PC-9 (cell line): ENCODE results near the gene C5orf58. TPM values are rescaled to one million over a fixed set of nuclear protein-coding genes. Genes with fewer than 3 reads are reported as not detected.
"Not testable (repeated sequence)": the region's sequence is repeated elsewhere in the genome, so short reads cannot be mapped to it uniquely, and the experiment has no call there.

Source experiments
- BruUV-seq: library from RNA; stranded (reverse); fragments of 400-500 nt; replicated peaks from 2 replicates; lab custom pipeline; 2021; lab: Mats Ljungman, UMichigan
- CTCF ChIA-PET: fragments of 300-600 bp; sonication (Branson Sonifier 250); formaldehyde crosslinking; loops from one replicate; lab custom pipeline; 2022; ENCODE audit warnings: antibody characterized with exemption; lab: Charles Lee
- POLR2A ChIA-PET: fragments of 300-600 bp; sonication (Branson Sonifier 250); formaldehyde crosslinking; loops from one replicate; lab custom pipeline; 2022; ENCODE audit warnings: antibody characterized with exemption; ENCODE audit not compliant: unreplicated experiment; lab: Charles Lee
- DNase-seq, 2 experiments: peaks; one replicate each; pipeline versions ENCODE4 v3.0.0 to v3.0.0-alpha.2; 2015 to 2022; ENCODE audit warnings: mixed read lengths in 1 of 2
- H2AFZ ChIP-seq: fragments of 200-600 bp; sonication (generic); 2 replicates; pipeline ENCODE4 v1.8.1; 2017; ENCODE audit warnings: antibody characterized with exemption
- H3F3A ChIP-seq: fragments of 200-600 bp; sonication (generic); 2 replicates; pipeline ENCODE4 v1.8.1; 2017; ENCODE audit warnings: antibody characterized with exemption, mild to moderate bottlenecking, low read depth; ENCODE audit not compliant: insufficient read depth
- H3K27ac ChIP-seq: fragments of 200-600 bp; sonication (generic); 2 replicates; pipeline ENCODE4 v1.6.1; 2016; ENCODE audit warnings: mixed run types
- H3K27me3 ChIP-seq: fragments of 200-600 bp; sonication (generic); 2 replicates; pipeline ENCODE4 v1.6.1; 2016; ENCODE audit warnings: low read depth, mixed run types; ENCODE audit not compliant: insufficient read depth
- H3K36me3 ChIP-seq: fragments of 200-600 bp; sonication (generic); 2 replicates; pipeline ENCODE4 v1.6.1; 2016; ENCODE audit warnings: low read depth, mixed run types
- H3K4me1 ChIP-seq: fragments of 200-600 bp; sonication (generic); replicated peaks from 2 replicates; pipeline ENCODE4 v1.6.1; 2016; ENCODE audit warnings: mixed run types; ENCODE audit not compliant: insufficient read depth
- H3K4me2 ChIP-seq: fragments of 200-600 bp; sonication (generic); 2 replicates; pipeline ENCODE4 v1.6.1; 2017; ENCODE audit warnings: mixed run types
- H3K4me3 ChIP-seq: fragments of 200-600 bp; sonication (generic); 2 replicates; pipeline ENCODE4 v1.6.1; 2016; ENCODE audit warnings: mixed run types
- H3K79me2 ChIP-seq: fragments of 200-600 bp; sonication (generic); 2 replicates; pipeline ENCODE4 v1.6.1; 2017; ENCODE audit warnings: low read depth, mixed run types
- H3K9me2 ChIP-seq: fragments of 200-600 bp; sonication (generic); 2 replicates; pipeline ENCODE4 v1.8.1; 2017; ENCODE audit warnings: mild to moderate bottlenecking; ENCODE audit not compliant: insufficient read depth
- H3K9me3 ChIP-seq: fragments of 200-600 bp; sonication (generic); 2 replicates; pipeline ENCODE4 v1.8.1; 2016; ENCODE audit warnings: low read depth; ENCODE audit not compliant: insufficient read depth
- H4K20me1 ChIP-seq: fragments of 200-600 bp; sonication (generic); 2 replicates; pipeline ENCODE4 v1.8.1; 2017; ENCODE audit not compliant: insufficient read depth
- CTCF ChIP-seq: fragments of 200-600 bp; sonication (generic); conservative IDR thresholded peaks from 2 replicates; pipeline ENCODE4 v1.6.1; 2017; ENCODE audit warnings: mixed run types, antibody characterized with exemption, mild to moderate bottlenecking, moderate library complexity
- EZH2 ChIP-seq: fragments of 200-600 bp; sonication (generic); IDR thresholded peaks from 2 replicates; pipeline ENCODE4 v1.8.0; 2017; ENCODE audit warnings: antibody characterized with exemption, low read depth
- intact Hi-C: fragments of 100-400 bp; cut with micrococcal nuclease; formaldehyde crosslinking; loops from one replicate; pipeline ENCODE4 v1.10.0; 2022; ENCODE audit not compliant: unreplicated experiment
- total RNA-seq: library from RNA; stranded (reverse); gene quantifications from 2 replicates; pipeline ENCODE4 v1.2.3, GENCODE V29; 2021

C5orf58 gene
- total RNA-seq, 1 experiment from 2014 or later, result not detected

- Histone ChIP-seq H2AFZ (no peak overlapping the region), H3K27ac (no peak overlapping the region), H3K4me2 (no peak overlapping the region), H3F3A (no peaks in the 10 kb centered on the region), H3K36me3 (no peaks in the 10 kb centered on the region), H3K9me2 (no peaks in the 10 kb centered on the region), H3K79me2 (no peaks in the 10 kb centered on the region), H3K27me3 (no peaks in the 10 kb centered on the region), H3K9me3 (no peaks in the 10 kb centered on the region), H4K20me1 (no peaks in the 10 kb centered on the region), H3K4me3 (no peak overlapping the region), H3K4me1 (no peaks in the 10 kb centered on the region)
- no peak for TF ChIP-seq EZH2
- DNase-seq, result no peak
- ChIA-PET POLR2A (no interaction called here), CTCF (no interaction called here)
- no TSS peak for BruUV-seq
- intact Hi-C loops, result no loop called here
Measured at GRCh38 chr5:170233358-170233892, 640 bp downstream of the C5orf58 start.

GRCh38 chr5:170235876-170236864 lies 3.4 kb downstream of the C5orf58 start:
- BruUV-seq, result no TSS peak
- POLR2A ChIA-PET, result no interaction called here
- Histone ChIP-seq H3K4me1 (no peaks in the 10 kb centered on the region), H3K36me3 (no peaks in the 10 kb centered on the region), H3K4me2 (no peak overlapping the region), H3K27me3 (no peaks in the 10 kb centered on the region), H3K9me2 (no peaks in the 10 kb centered on the region), H3K9me3 (no peaks in the 10 kb centered on the region), H2AFZ (no peak overlapping the region), H3K4me3 (no peak overlapping the region), H3F3A (no peaks in the 10 kb centered on the region), H4K20me1 (no peaks in the 10 kb centered on the region), H3K27ac (no peak overlapping the region), H3K79me2 (no peaks in the 10 kb centered on the region)
- CTCF ChIA-PET, result no interaction called here
- DNase-seq, result no peak
- TF ChIP-seq CTCF, result no peak
- TF ChIP-seq EZH2, result no peak
- intact Hi-C loops, result no loop called here

GRCh38 chr5:170238456-170239196 lies 5.8 kb downstream of the C5orf58 start:
- H3K9me3 ChIP-seq, result no peaks in the 10 kb centered on the region
- POLR2A ChIA-PET, result no interaction called here
- H2AFZ ChIP-seq, result no peak overlapping the region
- H3K27me3 ChIP-seq, result no peaks in the 10 kb centered on the region
- no peak overlapping the region for H3K27ac ChIP-seq
- no peaks in the 10 kb centered on the region for H3K79me2 ChIP-seq
- H3K36me3 ChIP-seq, result no peaks in the 10 kb centered on the region
- TF ChIP-seq EZH2, result no peak
- TF ChIP-seq CTCF, result no peak
- BruUV-seq, result no TSS peak
- no peak overlapping the region for H3K4me3 ChIP-seq
- DNase-seq, result no peak
- CTCF ChIA-PET, result no interaction called here
- intact Hi-C loops, result no loop called here
- H3K4me1 ChIP-seq, result no peaks in the 10 kb centered on the region
- no peaks in the 10 kb centered on the region for H4K20me1 ChIP-seq
- no peak overlapping the region for H3K4me2 ChIP-seq
- H3K9me2 ChIP-seq, result no peaks in the 10 kb centered on the region
- H3F3A ChIP-seq, result no peaks in the 10 kb centered on the region

- H3K9me2 ChIP-seq, intact Hi-C loops, BruUV-seq, H4K20me1 ChIP-seq, H3K79me2 ChIP-seq, DNase-seq, POLR2A ChIA-PET, H3K9me3 ChIP-seq, H3K27me3 ChIP-seq, H3K36me3 ChIP-seq, CTCF ChIA-PET, H2AFZ ChIP-seq, H3K4me2 ChIP-seq, H3K27ac ChIP-seq, H3K4me3 ChIP-seq, H3F3A ChIP-seq: not testable (repeated sequence)
- peaks cover 14% of the 10 kb centered on the region for H3K4me1 ChIP-seq
Measured at GRCh38 chr5:170245436-170245835, 12.7 kb downstream of the C5orf58 start.
